ENCODE results near the gene NTM.

NTM gene

DNA sequence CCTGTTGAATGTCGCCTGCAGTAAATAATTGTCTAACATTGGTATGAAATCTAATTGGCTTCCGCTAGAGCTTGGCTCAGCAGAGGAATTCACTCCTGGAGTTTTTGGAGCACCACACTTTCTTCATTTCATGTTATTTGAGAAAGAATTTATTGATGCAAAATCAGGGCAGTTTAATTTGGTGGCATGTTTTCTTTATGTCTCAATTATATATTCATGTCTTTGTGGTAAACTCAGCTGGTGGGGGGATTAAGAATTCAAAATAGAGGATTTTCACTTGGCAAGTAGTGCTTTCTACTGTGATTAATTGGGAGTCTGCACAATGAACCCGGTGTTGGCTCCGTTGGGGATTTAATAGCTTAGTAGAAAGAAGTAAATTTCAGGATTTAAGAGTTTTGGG, 784.4 kb downstream of the NTM start:
- DNase-seq (ENCODE audit: low spot score), result no peak

DNA sequence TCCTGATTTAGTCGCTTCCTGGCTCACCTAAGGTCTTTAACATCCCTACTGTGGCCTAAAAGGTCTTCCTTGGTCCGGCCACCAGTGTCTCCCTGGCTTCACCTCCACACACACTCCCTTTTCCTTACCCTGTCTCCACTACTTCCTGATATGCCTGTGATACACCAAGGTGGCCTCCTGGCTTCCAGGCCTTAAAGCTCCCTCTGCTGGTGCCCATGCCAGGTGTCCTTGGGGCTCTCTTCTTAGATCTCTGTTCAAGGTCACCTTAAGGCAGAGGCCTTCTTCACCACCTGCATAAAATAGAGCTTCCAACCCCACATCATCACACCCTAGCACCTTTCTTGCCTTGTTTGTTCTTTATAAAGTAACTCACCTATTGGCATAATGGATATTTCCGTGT, 787.7 kb downstream of the NTM start:
- no peak for DNase-seq (ENCODE audit: low spot score)

- DNase-seq (ENCODE audit: low spot score), result no peak
Measured at GRCh38 chr11:132158696-132159095, 788.3 kb downstream of the NTM start.

GRCh38 chr11:132161403-132162078, 791.1 kb downstream of the NTM start:
- no peak for DNase-seq (ENCODE audit: low spot score)

DNA sequence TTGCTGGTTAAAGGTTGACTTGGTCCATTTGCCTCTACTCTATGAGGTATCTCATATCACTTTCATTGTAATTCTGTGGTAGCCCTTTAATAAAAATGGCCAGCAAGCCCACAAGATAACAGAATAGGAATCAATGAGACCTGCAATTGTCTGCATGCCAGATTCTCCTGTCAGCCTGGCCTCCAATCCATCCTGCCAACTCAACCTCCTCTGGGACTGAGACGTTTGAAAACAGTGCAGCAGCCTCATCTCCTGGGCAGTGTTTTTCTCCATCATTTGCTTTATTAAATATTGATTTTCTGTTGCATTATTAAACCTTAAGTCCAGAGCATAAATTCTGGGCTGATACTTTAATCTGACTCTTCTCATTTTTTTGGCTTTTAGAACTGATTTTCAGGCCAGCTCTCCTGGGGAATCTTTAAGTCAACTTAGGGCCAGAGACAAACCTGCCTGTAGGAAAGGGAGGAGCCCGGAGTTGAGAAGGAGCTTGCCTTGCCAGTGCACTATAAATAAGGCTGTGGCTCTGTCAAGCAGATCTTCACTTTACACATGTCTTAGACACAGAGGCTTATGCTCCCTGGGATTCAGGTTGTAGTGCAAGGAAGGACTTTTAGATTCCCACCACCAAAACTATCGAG, 798.0 kb downstream of the NTM start:
- no peak for DNase-seq (ENCODE audit: low spot score)

- no peak for DNase-seq (ENCODE audit: low spot score)
Measured at GRCh38 chr11:132171031-132171430, 800.6 kb downstream of the NTM start.

- no peak for DNase-seq (ENCODE audit: low spot score)
Measured at GRCh38 chr11:132174362-132175255, 804.2 kb downstream of the NTM start.

DNA sequence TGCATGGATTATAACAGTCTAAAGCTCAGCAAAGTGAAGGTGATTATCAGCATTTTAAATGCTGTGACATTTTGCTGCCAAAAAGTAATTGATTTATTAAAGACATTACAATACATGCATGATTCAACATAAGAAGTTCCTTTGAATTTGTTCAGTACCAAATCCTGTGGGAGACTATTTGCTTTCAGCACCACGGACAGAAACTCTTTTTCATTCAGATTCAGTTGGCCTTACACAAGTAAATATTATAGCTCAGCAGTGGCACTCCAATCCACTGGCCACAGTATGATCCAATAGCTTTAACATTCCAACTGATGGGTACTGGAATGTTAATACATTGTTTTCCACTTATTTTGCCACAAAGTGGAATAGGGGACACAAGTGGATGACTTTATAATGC, 806.7 kb downstream of the NTM start:
- DNase-seq (ENCODE audit: low spot score), result no peak

DNA sequence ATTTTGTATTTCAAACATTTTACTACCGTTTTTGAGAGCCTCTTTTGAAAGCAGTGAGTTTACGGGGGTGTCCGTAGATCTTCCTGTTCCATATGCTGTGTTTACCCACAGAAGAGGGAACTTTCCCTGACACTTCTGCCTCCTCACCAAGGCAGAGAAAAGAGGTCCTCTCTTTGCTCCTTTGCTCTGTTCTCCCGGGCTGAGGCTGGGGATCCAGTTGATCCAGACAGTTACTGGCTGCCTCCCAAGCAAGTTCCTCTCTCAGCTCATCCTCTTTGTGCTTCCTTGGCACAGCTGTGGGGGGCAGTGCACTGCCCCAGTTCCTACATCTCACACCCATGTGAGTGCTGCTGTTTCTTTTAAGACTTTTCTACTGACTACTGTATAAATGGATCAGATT, 813.7 kb downstream of the NTM start:
- DNase-seq (ENCODE audit: low spot score), result no peak

GRCh38 chr11:132185726-132186592, 815.5 kb downstream of the NTM start:
- DNase-seq (ENCODE audit: low spot score), result no peak

GRCh38 chr11:132186699-132187098, 816.3 kb downstream of the NTM start:
- DNase-seq (ENCODE audit: low spot score), result no peak

- DNase-seq (ENCODE audit: low spot score), result no peak
Measured at GRCh38 chr11:132187386-132187785, 817.0 kb downstream of the NTM start.

DNA sequence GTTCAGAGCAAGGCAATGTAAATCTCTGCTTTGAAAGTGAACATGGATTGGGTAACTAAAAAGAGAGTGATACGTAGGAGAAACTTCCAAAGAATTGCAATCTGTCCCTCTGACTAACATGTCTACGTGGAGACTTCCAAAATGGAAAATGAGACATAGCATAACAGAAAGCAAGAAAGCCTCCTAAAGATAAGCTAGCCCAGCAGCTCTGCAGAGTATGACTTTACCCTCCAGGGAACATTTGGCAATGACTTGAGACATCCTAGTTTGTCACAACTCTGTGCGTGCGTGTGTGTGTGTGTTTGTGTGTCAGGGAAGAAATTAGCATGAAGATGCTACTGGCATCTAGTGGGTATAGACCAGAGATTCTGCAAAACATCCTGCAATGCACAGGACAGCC, 817.4 kb downstream of the NTM start:
- no peak for DNase-seq (ENCODE audit: low spot score)

DNA sequence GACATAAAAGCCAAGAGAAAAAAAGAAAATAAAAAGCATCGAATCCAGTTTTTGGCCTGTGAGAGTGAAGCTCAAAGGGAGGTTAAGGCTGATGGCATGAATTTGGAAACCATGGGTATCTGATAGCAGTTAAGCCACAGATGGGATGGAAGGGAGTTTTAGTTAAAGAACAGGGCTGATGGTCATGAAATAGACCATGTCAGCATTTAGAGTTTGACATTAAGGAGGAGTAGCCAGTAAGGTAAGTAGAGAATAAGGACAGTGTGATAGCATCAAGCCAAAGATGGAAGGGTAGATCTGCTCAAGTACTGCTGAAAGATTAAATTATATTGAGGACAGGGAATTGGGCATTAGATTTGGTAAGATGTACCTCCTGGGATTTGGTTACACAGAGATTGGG, 826.5 kb downstream of the NTM start:
- DNase-seq (ENCODE audit: low spot score), result no peak

DNA sequence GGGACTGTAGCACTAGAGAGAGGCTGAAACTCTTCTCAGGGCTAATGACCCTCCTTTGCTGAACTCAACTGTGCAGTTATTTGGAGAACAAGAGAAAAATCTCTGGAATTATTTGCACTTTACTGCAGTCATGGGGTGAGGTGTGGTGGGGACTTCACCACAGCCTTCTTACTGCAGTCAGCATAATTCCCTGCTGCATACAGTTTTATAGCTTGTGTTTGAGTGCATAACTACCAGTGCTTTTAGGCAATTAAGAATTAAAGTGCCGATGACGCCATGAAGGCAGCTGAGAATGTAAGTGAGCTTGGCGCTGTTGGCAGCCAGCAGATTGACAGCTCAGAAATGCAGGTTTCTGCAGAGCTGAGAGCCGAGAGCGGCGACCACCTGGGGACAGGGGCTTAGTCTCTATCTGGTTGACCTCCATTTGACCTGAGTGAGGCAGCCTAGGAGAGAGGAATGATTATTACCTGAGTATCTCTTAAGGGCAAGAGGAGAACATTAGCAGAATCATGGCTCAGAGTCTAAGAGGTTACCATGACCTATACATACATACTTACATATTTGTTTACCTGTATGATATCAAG, 830.0 kb downstream of the NTM start:
- no peak for DNase-seq (ENCODE audit: low spot score)

DNA sequence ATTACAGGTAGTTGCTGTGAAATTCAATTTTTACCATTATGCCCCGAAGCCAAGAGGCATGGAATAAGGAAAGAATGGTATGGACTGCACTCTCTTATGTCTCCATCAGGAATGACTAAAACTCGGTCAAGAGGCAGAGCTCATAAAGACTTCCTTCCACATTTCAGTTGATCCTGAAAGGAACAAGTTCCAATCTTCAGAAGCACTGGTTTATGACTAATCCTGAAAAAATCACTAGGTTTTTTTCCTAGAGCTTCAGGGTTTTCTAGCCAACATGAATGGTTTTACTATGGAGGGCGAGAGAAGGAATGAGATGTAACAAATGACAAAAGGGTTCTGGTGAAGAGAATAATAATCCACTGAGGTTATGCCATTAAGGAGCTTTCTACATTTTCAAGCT, 832.2 kb downstream of the NTM start:
- no peak for DNase-seq (ENCODE audit: low spot score)

- no peak for DNase-seq (ENCODE audit: low spot score)
Measured at GRCh38 chr11:132205006-132205405, 834.6 kb downstream of the NTM start.

DNA sequence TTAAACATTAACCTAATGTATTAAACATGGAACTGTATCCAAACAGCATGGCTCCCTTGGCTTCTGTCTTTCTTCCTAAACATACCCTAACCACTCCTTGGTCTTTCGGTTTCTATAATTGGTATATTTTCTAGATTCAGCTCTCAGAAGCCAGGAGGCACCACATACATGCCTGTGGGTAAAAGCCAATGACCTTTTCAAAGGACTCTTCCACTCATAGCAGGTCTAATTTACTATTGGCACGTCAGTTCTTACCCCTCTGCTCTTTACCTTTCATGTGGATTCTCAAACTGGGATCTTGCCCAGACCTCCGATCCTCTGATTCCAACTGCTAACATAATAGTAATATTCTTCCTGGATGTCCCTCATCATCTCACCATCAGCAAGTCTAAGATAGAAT, 835.1 kb downstream of the NTM start:
- DNase-seq (ENCODE audit: low spot score), result no peak

DNA sequence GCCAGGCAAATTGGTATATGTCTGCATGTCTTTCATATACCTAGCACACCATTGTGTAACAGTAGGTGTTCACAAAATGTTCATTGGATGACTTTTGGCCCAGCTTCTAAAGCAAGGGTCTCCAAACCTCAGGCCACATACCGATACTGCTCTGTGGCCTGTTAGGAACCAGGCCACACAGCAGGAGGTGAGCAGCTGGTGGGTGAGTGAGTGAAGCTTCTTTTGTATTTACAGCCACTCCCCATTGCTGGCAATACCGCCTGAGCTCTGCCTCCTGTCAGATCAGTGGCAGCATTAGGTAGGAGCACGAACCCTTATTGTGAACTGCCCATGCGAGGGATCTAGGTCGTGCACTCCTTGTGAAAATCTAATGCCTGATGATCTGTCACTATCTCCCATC, 836.6 kb downstream of the NTM start:
- DNase-seq (ENCODE audit: low spot score), result no peak

DNA sequence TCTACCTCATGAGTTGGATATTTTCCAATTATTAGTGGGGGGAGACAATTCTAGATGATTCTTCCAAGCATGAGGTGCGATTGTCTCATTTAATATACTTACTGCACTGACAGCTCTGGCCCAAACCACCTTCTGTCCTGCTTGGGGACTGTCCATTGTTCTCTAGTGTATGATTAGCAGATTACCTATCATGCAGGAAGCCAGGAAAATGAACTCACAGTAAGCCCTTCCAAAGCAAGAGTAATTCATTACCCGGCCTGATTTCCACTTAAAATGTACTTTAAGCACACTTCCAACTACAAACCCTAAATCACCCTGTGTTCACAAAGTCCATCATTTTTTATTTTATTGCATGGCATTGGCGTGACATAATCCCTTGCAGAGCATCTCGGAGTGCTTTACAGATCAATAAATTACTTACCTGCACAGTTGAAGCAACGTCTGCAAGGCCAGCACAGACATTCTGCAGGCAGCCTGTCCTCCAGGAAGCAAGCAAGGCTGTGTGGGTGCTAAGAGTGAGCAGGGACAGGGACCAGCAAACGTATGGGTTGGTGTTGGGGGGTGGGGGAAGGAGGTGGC, 838.2 kb downstream of the NTM start:
- DNase-seq (ENCODE audit: low spot score), result no peak

DNA sequence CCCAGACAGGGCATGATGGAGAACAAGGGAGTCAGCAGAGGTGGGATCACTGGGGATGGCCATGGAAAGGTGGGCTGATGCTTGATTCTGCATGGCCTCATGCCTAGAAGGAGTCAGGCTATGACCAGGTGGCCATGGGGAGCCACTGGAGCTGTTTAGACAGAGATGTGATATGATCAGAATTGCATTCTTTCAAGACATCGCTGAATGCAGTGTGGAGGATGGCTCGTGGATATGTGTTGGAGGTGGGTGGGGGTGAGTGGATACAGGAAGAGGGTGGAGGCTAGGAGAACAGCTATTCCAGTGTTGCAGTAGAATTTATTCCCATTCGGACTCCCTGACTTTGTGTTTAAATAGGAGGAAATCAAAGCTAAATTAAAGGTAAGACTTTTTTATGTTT, 841.1 kb downstream of the NTM start:
- no peak for DNase-seq (ENCODE audit: low spot score)
